HEK293T (cell line): ENCODE measurements around the gene GNG12.

ENCODE experiments used
- BHLHE40 ChIP-seq: fragments of 450-650 bp; IDR thresholded peaks from 2 replicates; pipeline ENCODE4 v1.6.1; 2016; ENCODE audit warnings: mild to moderate bottlenecking, moderate library complexity, borderline replicate concordance
- CTBP1 ChIP-seq: fragments of 450-650 bp; IDR thresholded peaks from 2 replicates; pipeline ENCODE4 v1.6.1; 2016; ENCODE audit warnings: borderline replicate concordance
- ELF4 ChIP-seq: fragments of 450-650 bp; IDR thresholded peaks from 2 replicates; pipeline ENCODE4 v1.6.1; 2017; ENCODE audit warnings: antibody characterized with exemption
- FOXA1 ChIP-seq: fragments of 450-650 bp; IDR thresholded peaks from 2 replicates; pipeline ENCODE4 v1.6.1; 2016; ENCODE audit warnings: mild to moderate bottlenecking
- FOXK2 ChIP-seq: fragments of 450-650 bp; IDR thresholded peaks from 2 replicates; pipeline ENCODE4 v1.6.1; 2016; ENCODE audit warnings: mild to moderate bottlenecking
- NFRKB ChIP-seq: fragments of 450-650 bp; IDR thresholded peaks from 2 replicates; pipeline ENCODE4 v1.6.1; 2016; ENCODE audit warnings: mild to moderate bottlenecking, moderate library complexity
- SP1 ChIP-seq: fragments of 450-650 bp; IDR thresholded peaks from 2 replicates; pipeline ENCODE4 v1.6.1; 2017
- SUZ12 ChIP-seq: fragments of 450-650 bp; IDR thresholded peaks from 2 replicates; pipeline ENCODE4 v1.6.1; 2016; ENCODE audit warnings: mild to moderate bottlenecking
- TARDBP ChIP-seq: fragments of 450-650 bp; IDR thresholded peaks from 2 replicates; pipeline ENCODE4 v1.6.1; 2016
- ZNF384 ChIP-seq: fragments of 450-650 bp; IDR thresholded peaks from 2 replicates; pipeline ENCODE4 v1.6.1; 2016

DNA sequence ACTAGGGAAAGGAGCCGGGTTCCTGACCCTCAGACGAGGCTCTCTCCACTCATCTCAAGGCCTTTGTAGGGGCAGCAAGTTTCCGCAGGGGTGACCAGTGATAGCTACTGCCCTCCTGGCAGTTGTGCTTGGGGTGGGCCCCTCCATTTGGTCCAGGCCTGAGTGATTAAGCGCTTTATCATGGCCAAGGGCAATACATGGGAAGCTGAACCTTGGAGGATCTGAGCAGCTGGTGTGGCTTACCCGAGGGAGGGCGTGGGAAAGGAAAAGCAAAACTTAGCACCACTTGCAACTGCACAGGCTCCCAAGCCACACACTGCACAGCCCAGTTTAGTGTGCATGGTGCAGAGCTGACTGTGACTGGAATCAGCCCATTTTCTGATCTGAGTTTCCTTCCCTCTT is 100.5 kb downstream of the GNG12 start:
- TF ChIP-seq BHLHE40 (no peak), ELF4 (no peak), SUZ12 (no peak), FOXK2 (no peak), FOXA1 (no peak), CTBP1 (no peak), NFRKB (no peak), SP1 (no peak), TARDBP (no peak), ZNF384 (no peak)
